ENCODE results near the gene CDH8.

The CDH8 gene

GRCh38 chr16:61952841-61953240 lies 83.4 kb downstream of the CDH8 start:
- no peak overlapping the region for H3K9ac ChIP-seq (ENCODE audit: low read length)
- H3K27me3 ChIP-seq (ENCODE audit: control insufficient read depth, insufficient read depth, low read length): no peaks in the 10 kb centered on the region
- no peaks in the 10 kb centered on the region for H3K36me3 ChIP-seq (ENCODE audit: control insufficient read depth, insufficient read depth, low read length)
- no peaks in the 10 kb centered on the region for H3K9me3 ChIP-seq (ENCODE audit: control insufficient read depth, low read length)
- no peak overlapping the region for H3K4me3 ChIP-seq (ENCODE audit: low read length)
- no peaks in the 10 kb centered on the region for H3K4me1 ChIP-seq (ENCODE audit: control insufficient read depth, insufficient read depth, low read length)

- H3K4me3 ChIP-seq (ENCODE audit: low read length): no peak overlapping the region
- no peaks in the 10 kb centered on the region for H3K9me3 ChIP-seq (ENCODE audit: control insufficient read depth, low read length)
- H3K36me3 ChIP-seq (ENCODE audit: control insufficient read depth, insufficient read depth, low read length): no peaks in the 10 kb centered on the region
- H3K9ac ChIP-seq (ENCODE audit: low read length): no peak overlapping the region
- H3K27me3 ChIP-seq (ENCODE audit: control insufficient read depth, insufficient read depth, low read length): no peaks in the 10 kb centered on the region
- H3K4me1 ChIP-seq (ENCODE audit: control insufficient read depth, insufficient read depth, low read length): no peaks in the 10 kb centered on the region
Measured at GRCh38 chr16:61948414-61948813, 87.8 kb downstream of the CDH8 start.

GRCh38 chr16:61946019-61946418 lies 90.2 kb downstream of the CDH8 start:
- H3K27me3 ChIP-seq (ENCODE audit: control insufficient read depth, insufficient read depth, low read length): no peaks in the 10 kb centered on the region

GRCh38 chr16:61945511-61945910 lies 90.7 kb downstream of the CDH8 start:
- Histone ChIP-seq H3K4me1 (ENCODE audit: control insufficient read depth, insufficient read depth, low read length) (no peaks in the 10 kb centered on the region), H3K4me3 (ENCODE audit: low read length) (no peak overlapping the region), H3K9me3 (ENCODE audit: control insufficient read depth, low read length) (no peaks in the 10 kb centered on the region), H3K27me3 (ENCODE audit: control insufficient read depth, insufficient read depth, low read length) (no peaks in the 10 kb centered on the region), H3K36me3 (ENCODE audit: control insufficient read depth, insufficient read depth, low read length) (no peaks in the 10 kb centered on the region), H3K9ac (ENCODE audit: low read length) (no peak overlapping the region)

More at GRCh38 chr16:61946019-61946418, 90.2 kb downstream of the CDH8 start:
- no peak overlapping the region for H3K4me3 ChIP-seq (ENCODE audit: low read length)
- no peaks in the 10 kb centered on the region for H3K36me3 ChIP-seq (ENCODE audit: control insufficient read depth, insufficient read depth, low read length)
- no peaks in the 10 kb centered on the region for H3K4me1 ChIP-seq (ENCODE audit: control insufficient read depth, insufficient read depth, low read length)
- no peak overlapping the region for H3K9ac ChIP-seq (ENCODE audit: low read length)
- no peaks in the 10 kb centered on the region for H3K9me3 ChIP-seq (ENCODE audit: control insufficient read depth, low read length)

- no peaks in the 10 kb centered on the region for H3K36me3 ChIP-seq (ENCODE audit: control insufficient read depth, insufficient read depth, low read length)
- no peaks in the 10 kb centered on the region for H3K4me1 ChIP-seq (ENCODE audit: control insufficient read depth, insufficient read depth, low read length)
- no peaks in the 10 kb centered on the region for H3K27me3 ChIP-seq (ENCODE audit: control insufficient read depth, insufficient read depth, low read length)
- no peak overlapping the region for H3K4me3 ChIP-seq (ENCODE audit: low read length)
- no peaks in the 10 kb centered on the region for H3K9me3 ChIP-seq (ENCODE audit: control insufficient read depth, low read length)
- H3K9ac ChIP-seq (ENCODE audit: low read length): no peak overlapping the region
Measured at GRCh38 chr16:61944004-61944403, 92.2 kb downstream of the CDH8 start.

- H3K4me3 ChIP-seq (ENCODE audit: low read length): no peak overlapping the region
- H3K4me1 ChIP-seq (ENCODE audit: control insufficient read depth, insufficient read depth, low read length): no peaks in the 10 kb centered on the region
- no peaks in the 10 kb centered on the region for H3K9me3 ChIP-seq (ENCODE audit: control insufficient read depth, low read length)
- H3K27me3 ChIP-seq (ENCODE audit: control insufficient read depth, insufficient read depth, low read length): no peaks in the 10 kb centered on the region
- H3K36me3 ChIP-seq (ENCODE audit: control insufficient read depth, insufficient read depth, low read length): no peaks in the 10 kb centered on the region
- H3K9ac ChIP-seq (ENCODE audit: low read length): no peak overlapping the region
Measured at GRCh38 chr16:61940611-61941010, 95.6 kb downstream of the CDH8 start.

- Histone ChIP-seq H3K9me3 (ENCODE audit: control insufficient read depth, low read length) (no peaks in the 10 kb centered on the region), H3K36me3 (ENCODE audit: control insufficient read depth, insufficient read depth, low read length) (no peaks in the 10 kb centered on the region), H3K4me3 (ENCODE audit: low read length) (no peak overlapping the region), H3K4me1 (ENCODE audit: control insufficient read depth, insufficient read depth, low read length) (no peaks in the 10 kb centered on the region), H3K27me3 (ENCODE audit: control insufficient read depth, insufficient read depth, low read length) (no peaks in the 10 kb centered on the region), H3K9ac (ENCODE audit: low read length) (no peak overlapping the region)
Measured at GRCh38 chr16:61937646-61938045, 98.6 kb downstream of the CDH8 start.

- H3K36me3 ChIP-seq (ENCODE audit: control insufficient read depth, insufficient read depth, low read length): no peaks in the 10 kb centered on the region
- H3K9me3 ChIP-seq (ENCODE audit: control insufficient read depth, low read length): no peaks in the 10 kb centered on the region
- H3K9ac ChIP-seq (ENCODE audit: low read length): no peak overlapping the region
- H3K4me1 ChIP-seq (ENCODE audit: control insufficient read depth, insufficient read depth, low read length): no peaks in the 10 kb centered on the region
- H3K4me3 ChIP-seq (ENCODE audit: low read length): no peak overlapping the region
- no peaks in the 10 kb centered on the region for H3K27me3 ChIP-seq (ENCODE audit: control insufficient read depth, insufficient read depth, low read length)
Measured at GRCh38 chr16:61936522-61936921, 99.7 kb downstream of the CDH8 start.

- no peaks in the 10 kb centered on the region for H3K27me3 ChIP-seq (ENCODE audit: control insufficient read depth, insufficient read depth, low read length)
- no peak overlapping the region for H3K4me3 ChIP-seq (ENCODE audit: low read length)
- H3K9ac ChIP-seq (ENCODE audit: low read length): no peak overlapping the region
- no peaks in the 10 kb centered on the region for H3K9me3 ChIP-seq (ENCODE audit: control insufficient read depth, low read length)
- no peaks in the 10 kb centered on the region for H3K4me1 ChIP-seq (ENCODE audit: control insufficient read depth, insufficient read depth, low read length)
- H3K36me3 ChIP-seq (ENCODE audit: control insufficient read depth, insufficient read depth, low read length): no peaks in the 10 kb centered on the region
Measured at GRCh38 chr16:61934601-61935000, 101.6 kb downstream of the CDH8 start.

- Histone ChIP-seq H3K4me3 (ENCODE audit: low read length) (no peak overlapping the region), H3K36me3 (ENCODE audit: control insufficient read depth, insufficient read depth, low read length) (no peaks in the 10 kb centered on the region), H3K9me3 (ENCODE audit: control insufficient read depth, low read length) (no peaks in the 10 kb centered on the region), H3K27me3 (ENCODE audit: control insufficient read depth, insufficient read depth, low read length) (no peaks in the 10 kb centered on the region), H3K4me1 (ENCODE audit: control insufficient read depth, insufficient read depth, low read length) (no peaks in the 10 kb centered on the region), H3K9ac (ENCODE audit: low read length) (no peak overlapping the region)
Measured at GRCh38 chr16:61929776-61930175, 106.5 kb downstream of the CDH8 start.

- Histone ChIP-seq H3K27me3 (ENCODE audit: control insufficient read depth, insufficient read depth, low read length) (no peaks in the 10 kb centered on the region), H3K36me3 (ENCODE audit: control insufficient read depth, insufficient read depth, low read length) (no peaks in the 10 kb centered on the region), H3K9me3 (ENCODE audit: control insufficient read depth, low read length) (no peaks in the 10 kb centered on the region), H3K4me1 (ENCODE audit: control insufficient read depth, insufficient read depth, low read length) (no peaks in the 10 kb centered on the region), H3K9ac (ENCODE audit: low read length) (no peak overlapping the region), H3K4me3 (ENCODE audit: low read length) (no peak overlapping the region)
Measured at GRCh38 chr16:61926766-61927165, 109.5 kb downstream of the CDH8 start.

GRCh38 chr16:61923629-61924028 lies 112.6 kb downstream of the CDH8 start:
- H3K27me3 ChIP-seq (ENCODE audit: control insufficient read depth, insufficient read depth, low read length): no peaks in the 10 kb centered on the region
- H3K9ac ChIP-seq (ENCODE audit: low read length): no peak overlapping the region
- H3K36me3 ChIP-seq (ENCODE audit: control insufficient read depth, insufficient read depth, low read length): no peaks in the 10 kb centered on the region
- H3K9me3 ChIP-seq (ENCODE audit: control insufficient read depth, low read length): no peaks in the 10 kb centered on the region
- H3K4me3 ChIP-seq (ENCODE audit: low read length): no peak overlapping the region
- no peaks in the 10 kb centered on the region for H3K4me1 ChIP-seq (ENCODE audit: control insufficient read depth, insufficient read depth, low read length)

- no peak overlapping the region for H3K4me3 ChIP-seq (ENCODE audit: low read length)
- no peaks in the 10 kb centered on the region for H3K27me3 ChIP-seq (ENCODE audit: control insufficient read depth, insufficient read depth, low read length)
- no peaks in the 10 kb centered on the region for H3K9me3 ChIP-seq (ENCODE audit: control insufficient read depth, low read length)
- no peaks in the 10 kb centered on the region for H3K36me3 ChIP-seq (ENCODE audit: control insufficient read depth, insufficient read depth, low read length)
- H3K9ac ChIP-seq (ENCODE audit: low read length): no peak overlapping the region
- H3K4me1 ChIP-seq (ENCODE audit: control insufficient read depth, insufficient read depth, low read length): no peaks in the 10 kb centered on the region
Measured at GRCh38 chr16:61921373-61921772, 114.9 kb downstream of the CDH8 start.
